GM19397 (cell line): ENCODE data around the gene NUTM2F.
"Not testable (repeated sequence)": the region's sequence is repeated elsewhere in the genome, so short reads cannot be mapped to it uniquely, and the experiment has no call there.

Experiments used
- ATAC-seq: cut with Tn5 transposase; IDR thresholded peaks from one replicate; pipeline ENCODE4 v1.9.1; 2021; ENCODE audit warnings: mild to moderate bottlenecking, moderate library complexity; ENCODE audit not compliant: unreplicated experiment

Gene NUTM2F

DNA sequence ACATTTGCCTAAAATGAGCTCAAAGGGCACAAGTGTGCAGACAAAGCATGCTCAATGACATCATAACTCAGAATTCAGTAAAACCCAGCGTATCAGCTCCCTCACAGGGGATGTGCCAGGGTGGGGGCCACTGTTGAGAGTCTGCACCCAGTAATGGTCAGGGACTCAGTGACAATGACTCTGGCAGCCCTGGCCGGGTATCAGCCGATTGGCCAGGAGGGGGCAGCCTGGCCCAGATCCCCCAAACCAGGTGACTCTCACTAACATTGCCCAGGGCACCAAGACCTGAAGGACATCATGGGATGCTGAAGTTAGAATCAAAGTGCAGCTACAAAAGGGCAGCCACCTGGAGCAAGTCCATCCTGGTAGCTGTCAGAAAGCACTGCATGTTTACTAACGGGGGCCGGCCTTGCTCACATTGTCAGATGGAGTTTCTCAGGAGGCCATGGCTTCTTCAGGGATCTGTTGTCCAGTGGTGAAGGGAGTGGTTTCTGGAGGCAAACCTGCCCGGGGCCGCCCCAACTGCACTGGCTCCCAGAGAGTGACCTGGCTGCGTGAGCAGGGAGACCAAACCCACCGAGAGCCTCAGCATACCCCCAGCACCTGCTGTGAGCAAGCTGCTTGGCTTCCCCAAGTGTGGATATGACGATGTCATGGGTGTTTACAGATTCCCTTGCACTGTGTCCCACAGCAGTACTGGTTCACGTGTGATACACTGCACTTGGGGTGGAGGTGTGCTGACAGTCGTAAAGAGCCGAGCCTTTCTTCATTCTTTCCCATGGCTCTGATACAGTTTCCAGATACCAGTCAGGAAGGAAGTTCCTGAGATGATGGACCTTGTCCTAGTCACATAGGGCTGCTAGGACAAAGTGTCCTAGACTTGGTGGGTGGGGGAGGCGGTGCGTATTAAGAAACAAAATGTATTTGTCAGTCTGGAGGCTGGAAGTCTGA, 13.1 kb downstream of the NUTM2F start:
- ATAC-seq, result not testable (repeated sequence)

- no peak for ATAC-seq
Observed at GRCh38 chr9:94303321-94303720, 25.1 kb downstream of the NUTM2F start.

GRCh38 chr9:94302426-94302825, 26.0 kb downstream of the NUTM2F start:
- no peak for ATAC-seq

DNA sequence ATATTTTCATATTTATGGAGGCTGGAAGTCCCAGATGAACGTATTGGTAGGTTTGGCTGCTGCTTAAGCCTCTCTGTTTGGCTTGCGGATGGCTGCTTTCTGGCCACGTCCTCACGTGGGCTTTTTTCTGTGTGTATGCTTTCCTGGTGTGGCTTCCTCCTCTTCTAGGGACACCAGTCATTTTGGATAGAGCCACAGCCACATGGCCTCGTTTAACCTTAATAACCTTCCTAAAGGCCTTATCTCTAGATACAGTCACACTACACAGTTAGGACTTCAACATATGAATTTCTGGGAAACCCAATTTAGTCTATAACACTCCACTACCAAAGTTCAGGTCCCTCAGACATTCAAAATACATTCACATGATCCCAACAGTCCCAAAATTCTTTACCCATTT, 26.9 kb downstream of the NUTM2F start:
- no peak for ATAC-seq

DNA sequence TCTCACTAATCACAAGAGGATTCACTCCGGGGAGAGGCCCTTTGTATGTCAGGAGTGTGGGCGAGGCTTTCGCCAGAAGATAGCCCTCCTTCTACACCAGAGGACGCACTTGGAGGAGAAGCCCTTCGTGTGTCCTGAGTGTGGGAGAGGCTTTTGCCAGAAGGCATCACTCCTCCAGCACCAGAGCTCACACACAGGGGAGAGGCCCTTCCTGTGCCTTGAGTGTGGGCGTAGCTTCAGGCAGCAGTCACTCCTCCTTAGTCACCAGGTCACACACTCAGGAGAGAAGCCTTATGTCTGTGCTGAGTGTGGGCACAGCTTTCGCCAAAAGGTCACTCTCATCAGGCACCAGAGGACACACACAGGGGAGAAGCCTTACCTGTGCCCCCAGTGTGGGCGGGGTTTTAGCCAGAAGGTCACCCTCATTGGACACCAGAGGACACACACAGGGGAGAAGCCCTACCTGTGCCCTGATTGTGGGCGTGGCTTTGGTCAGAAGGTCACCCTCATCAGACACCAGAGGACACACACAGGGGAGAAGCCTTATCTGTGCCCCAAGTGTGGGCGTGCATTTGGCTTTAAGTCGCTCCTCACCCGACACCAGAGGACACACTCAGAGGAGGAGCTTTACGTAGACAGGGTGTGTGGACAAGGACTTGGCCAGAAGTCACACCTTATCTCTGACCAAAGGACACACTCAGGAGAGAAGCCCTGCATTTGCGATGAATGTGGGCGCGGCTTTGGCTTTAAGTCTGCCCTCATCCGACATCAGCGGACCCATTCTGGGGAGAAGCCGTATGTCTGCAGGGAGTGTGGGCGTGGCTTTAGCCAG, 27.8 kb downstream of the NUTM2F start:
- no peak for ATAC-seq

DNA sequence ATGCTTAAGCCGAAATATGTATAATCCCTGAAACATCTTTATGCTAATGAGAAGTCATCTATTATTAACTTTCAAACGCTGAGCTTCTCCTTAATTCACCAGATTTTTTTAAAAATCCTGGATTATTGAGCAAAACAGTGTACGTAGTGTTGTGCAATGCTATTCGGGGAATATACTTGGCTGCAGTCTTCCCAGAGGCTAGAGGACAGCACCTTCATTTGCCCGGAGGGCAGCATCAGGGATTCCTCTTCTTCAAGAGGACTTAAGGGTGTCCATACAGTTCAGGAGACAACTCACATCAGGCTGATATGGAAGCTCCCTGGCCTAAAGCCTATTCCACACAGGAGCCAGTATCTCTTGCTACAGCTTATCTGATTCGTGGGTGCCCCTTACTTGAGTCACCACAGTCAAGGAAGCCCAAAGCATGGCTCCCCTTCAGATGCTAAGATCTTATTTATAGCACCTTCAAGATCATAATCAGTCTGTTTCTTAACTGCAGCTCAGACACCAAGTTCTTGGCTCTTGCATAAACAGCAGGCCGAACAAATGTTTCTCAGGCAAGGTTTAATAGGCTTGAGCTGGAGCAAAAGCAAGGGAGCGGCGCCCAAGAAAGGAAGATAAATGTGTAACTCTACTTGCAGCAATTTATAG, 29.4 kb downstream of the NUTM2F start:
- no peak for ATAC-seq

GRCh38 chr9:94289691-94290090, 38.8 kb downstream of the NUTM2F start:
- ATAC-seq, result no peak

- ATAC-seq, result no peak
Observed at GRCh38 chr9:94287877-94288513, 40.4 kb downstream of the NUTM2F start.

DNA sequence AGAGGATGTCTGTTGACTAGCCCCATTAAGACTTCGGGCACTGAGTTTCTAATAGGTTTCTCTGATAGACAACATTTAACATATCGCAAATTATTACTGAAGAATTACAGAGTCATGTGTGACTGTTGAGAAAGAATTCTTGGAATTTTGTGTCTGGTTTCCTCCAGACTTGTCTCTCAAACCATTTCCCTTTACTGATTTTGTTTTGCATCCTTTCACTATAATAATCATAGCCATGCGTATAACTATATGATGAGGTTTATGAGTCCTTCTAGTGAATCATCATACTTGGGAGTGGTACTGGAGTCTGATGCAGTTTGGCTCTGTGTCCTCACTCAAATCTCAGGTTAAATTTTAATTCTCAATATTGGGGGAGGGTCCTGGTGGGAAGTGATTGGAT, 42.3 kb downstream of the NUTM2F start:
- no peak for ATAC-seq

DNA sequence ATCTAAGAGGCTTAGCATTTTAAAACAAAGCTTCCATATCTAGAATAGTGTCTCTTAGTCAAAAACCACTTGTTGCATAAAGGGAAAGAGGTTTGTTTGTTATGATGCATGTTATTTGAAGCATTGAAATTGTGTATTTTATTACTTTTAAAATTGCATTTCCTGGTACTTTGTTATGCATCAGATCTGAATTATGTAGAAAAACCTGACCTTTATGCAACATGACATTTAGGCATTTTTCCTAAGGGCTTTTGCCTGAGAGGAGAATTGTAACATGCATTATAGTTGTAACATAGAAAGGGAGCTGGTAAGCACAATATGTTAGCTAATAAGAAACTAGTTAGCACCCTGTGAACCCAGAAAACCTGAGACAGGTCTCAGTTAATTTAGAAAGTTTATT, 47.3 kb downstream of the NUTM2F start:
- no peak for ATAC-seq

DNA sequence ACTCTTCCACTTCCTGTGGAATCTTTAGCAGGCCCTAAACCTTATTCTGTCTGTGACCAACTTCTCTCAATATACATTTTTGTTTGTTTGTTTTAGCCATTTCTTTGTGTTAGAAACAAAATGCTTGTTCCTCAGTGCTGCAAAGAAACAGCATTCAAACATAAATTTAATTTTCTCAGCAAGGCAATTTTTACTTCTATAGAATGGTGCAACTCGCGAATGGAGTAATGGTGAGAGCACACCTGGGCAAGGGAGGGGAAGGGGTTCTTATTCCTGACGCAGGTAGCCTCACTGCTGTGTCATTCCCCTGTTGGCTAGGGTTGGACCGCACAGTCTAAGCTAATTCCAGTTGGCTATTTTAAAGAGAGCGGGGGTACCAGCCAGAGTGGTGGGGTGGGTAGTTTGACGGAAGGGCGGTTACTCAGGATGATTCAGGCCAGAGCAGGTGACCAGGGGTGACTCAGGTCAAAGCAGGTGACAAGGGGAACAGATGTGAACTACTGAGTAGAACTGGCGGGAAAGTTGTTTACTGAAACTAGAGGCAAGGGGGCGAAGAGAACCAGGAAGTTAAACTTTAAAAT, 47.9 kb downstream of the NUTM2F start:
- ATAC-seq, result no peak

GRCh38 chr9:94277885-94278536, 50.4 kb downstream of the NUTM2F start:
- ATAC-seq, result no peak

GRCh38 chr9:94277029-94277428, 51.4 kb downstream of the NUTM2F start:
- ATAC-seq, result not testable (repeated sequence)

- ATAC-seq, result no peak
Observed at GRCh38 chr9:94270009-94270408, 58.4 kb downstream of the NUTM2F start.

DNA sequence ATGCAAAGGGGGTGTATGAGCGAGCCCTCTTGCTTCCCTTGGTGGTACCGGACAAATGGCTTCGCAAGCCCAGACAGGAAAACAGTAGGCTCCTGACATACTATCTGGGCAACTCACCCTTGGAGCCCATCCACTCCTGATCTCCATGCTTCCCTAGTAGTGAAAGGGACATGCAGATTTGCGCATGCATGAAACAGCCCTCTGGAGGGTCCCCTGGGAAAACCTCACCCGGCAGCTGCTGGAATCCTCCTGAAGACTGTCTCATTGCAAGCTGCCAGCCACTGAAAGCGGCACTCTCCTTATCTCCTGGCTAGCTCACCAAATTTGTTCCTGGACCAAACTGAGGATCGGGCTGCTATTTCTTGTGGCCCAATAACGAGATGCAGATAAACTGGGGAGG, 59.2 kb downstream of the NUTM2F start:
- no peak for ATAC-seq
